ENCODE measurements around the gene JARID2. TPM values are rescaled to one million over a fixed set of nuclear protein-coding genes. Genes with fewer than 3 reads are reported as not detected.

JARID2 gene
- total RNA-seq, 1 experiment from 2014 or later: 23.6 TPM

DNA sequence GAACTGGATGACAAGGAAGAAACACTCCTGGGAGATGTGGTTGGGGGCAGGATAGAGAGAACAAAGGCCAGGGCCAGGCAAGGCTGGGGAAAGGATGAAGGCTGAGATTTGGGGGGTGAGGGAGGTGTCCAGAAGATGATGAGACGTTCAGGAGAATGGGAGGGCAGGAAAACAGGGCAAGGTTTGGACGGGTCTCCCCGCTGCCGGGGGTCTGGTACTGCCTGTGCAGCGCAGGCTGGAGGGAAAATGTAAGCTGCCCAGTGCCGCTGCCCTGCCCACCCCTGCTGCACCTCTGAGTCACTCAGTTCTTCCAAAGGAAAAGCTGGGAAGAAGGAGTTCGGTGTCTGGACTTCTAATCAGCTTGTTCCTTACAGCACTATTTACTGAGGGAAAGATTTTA, 286.1 kb downstream of the JARID2 start:
- ATAC-seq: no peak
- H3K27me3 ChIP-seq (ENCODE audit: insufficient read depth, low read length): no peaks in the 10 kb centered on the region
- no peaks in the 10 kb centered on the region for H3K4me1 ChIP-seq (ENCODE audit: control insufficient read depth in 1 of 2, insufficient read depth in 2 of 2, low read length in 2 of 2)
- H3K9ac ChIP-seq (ENCODE audit: low read length): no peak overlapping the region
- no peak overlapping the region for H3K4me2 ChIP-seq (ENCODE audit: low read length)
- H2AFZ ChIP-seq (ENCODE audit: low read depth, low read length, poor library complexity, severe bottlenecking): no peak overlapping the region
- no peaks in the 10 kb centered on the region for H3K9me3 ChIP-seq (ENCODE audit: control insufficient read depth in 1 of 2, insufficient read depth in 1 of 2, low read depth in 1 of 2, low read length in 2 of 2)
- no peaks in the 10 kb centered on the region for H3K9me2 ChIP-seq (ENCODE audit: insufficient read depth)
- intact Hi-C loops (cut with micrococcal nuclease): no loop called here
- H4K20me1 ChIP-seq (ENCODE audit: insufficient read depth): no peaks in the 10 kb centered on the region
- ChIA-PET POLR2A (no interaction called here), CTCF (no interaction called here), RAD21 (ENCODE audit: low non-redundant PET in 1 of 2, low total read pairs in 2 of 2, uncharacterized antibody in 2 of 2, unreplicated experiment in 2 of 2) (no interaction called here)
- no peaks in the 10 kb centered on the region for H3K36me3 ChIP-seq (ENCODE audit: control insufficient read depth in 1 of 2, insufficient read depth in 2 of 2, low read length in 2 of 2)
- no peak overlapping the region for H3K27ac ChIP-seq (ENCODE audit: low read depth, low read length)
- BruUV-seq (replicated peaks): no TSS peak
- H3K4me3 ChIP-seq (replicated peaks in 1 of 2; ENCODE audit: low read depth in 1 of 2, low read length in 2 of 2): no peak overlapping the region
- TF ChIP-seq, protein P1, sequence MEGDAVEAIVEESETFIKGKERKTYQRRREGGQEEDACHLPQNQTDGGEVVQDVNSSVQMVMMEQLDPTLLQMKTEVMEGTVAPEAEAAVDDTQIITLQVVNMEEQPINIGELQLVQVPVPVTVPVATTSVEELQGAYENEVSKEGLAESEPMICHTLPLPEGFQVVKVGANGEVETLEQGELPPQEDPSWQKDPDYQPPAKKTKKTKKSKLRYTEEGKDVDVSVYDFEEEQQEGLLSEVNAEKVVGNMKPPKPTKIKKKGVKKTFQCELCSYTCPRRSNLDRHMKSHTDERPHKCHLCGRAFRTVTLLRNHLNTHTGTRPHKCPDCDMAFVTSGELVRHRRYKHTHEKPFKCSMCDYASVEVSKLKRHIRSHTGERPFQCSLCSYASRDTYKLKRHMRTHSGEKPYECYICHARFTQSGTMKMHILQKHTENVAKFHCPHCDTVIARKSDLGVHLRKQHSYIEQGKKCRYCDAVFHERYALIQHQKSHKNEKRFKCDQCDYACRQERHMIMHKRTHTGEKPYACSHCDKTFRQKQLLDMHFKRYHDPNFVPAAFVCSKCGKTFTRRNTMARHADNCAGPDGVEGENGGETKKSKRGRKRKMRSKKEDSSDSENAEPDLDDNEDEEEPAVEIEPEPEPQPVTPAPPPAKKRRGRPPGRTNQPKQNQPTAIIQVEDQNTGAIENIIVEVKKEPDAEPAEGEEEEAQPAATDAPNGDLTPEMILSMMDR (IDR thresholded peaks at IDR 0.05 in 2 of 3, conservative IDR thresholded peaks at IDR 0.05 in 1 of 3; ENCODE audit: borderline replicate concordance in 1 of 3, insufficient read depth in 1 of 3, low read depth in 2 of 3, low read length in 2 of 3): no peak
- TF ChIP-seq ZNF274 (IDR thresholded peaks at IDR 0.05; ENCODE audit: low read depth, low read length): no peak
- TF ChIP-seq JUND (IDR thresholded peaks at IDR 0.05): no peak
- TF ChIP-seq CBX3 (IDR thresholded peaks at IDR 0.05; ENCODE audit: low read depth): no peak
- TF ChIP-seq CEBPB (IDR thresholded peaks at IDR 0.05; ENCODE audit: low read depth): no peak
- TF ChIP-seq, protein P2, sequence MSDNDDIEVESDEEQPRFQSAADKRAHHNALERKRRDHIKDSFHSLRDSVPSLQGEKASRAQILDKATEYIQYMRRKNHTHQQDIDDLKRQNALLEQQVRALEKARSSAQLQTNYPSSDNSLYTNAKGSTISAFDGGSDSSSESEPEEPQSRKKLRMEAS (IDR thresholded peaks at IDR 0.05): no peak
- TF ChIP-seq EGR1 (IDR thresholded peaks at IDR 0.05; ENCODE audit: low read depth): no peak
- TF ChIP-seq, protein P3, sequence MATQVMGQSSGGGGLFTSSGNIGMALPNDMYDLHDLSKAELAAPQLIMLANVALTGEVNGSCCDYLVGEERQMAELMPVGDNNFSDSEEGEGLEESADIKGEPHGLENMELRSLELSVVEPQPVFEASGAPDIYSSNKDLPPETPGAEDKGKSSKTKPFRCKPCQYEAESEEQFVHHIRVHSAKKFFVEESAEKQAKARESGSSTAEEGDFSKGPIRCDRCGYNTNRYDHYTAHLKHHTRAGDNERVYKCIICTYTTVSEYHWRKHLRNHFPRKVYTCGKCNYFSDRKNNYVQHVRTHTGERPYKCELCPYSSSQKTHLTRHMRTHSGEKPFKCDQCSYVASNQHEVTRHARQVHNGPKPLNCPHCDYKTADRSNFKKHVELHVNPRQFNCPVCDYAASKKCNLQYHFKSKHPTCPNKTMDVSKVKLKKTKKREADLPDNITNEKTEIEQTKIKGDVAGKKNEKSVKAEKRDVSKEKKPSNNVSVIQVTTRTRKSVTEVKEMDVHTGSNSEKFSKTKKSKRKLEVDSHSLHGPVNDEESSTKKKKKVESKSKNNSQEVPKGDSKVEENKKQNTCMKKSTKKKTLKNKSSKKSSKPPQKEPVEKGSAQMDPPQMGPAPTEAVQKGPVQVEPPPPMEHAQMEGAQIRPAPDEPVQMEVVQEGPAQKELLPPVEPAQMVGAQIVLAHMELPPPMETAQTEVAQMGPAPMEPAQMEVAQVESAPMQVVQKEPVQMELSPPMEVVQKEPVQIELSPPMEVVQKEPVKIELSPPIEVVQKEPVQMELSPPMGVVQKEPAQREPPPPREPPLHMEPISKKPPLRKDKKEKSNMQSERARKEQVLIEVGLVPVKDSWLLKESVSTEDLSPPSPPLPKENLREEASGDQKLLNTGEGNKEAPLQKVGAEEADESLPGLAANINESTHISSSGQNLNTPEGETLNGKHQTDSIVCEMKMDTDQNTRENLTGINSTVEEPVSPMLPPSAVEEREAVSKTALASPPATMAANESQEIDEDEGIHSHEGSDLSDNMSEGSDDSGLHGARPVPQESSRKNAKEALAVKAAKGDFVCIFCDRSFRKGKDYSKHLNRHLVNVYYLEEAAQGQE (IDR thresholded peaks at IDR 0.05; ENCODE audit: low read depth): no peak
- no peak for TF ChIP-seq RAD21 (IDR thresholded peaks at IDR 0.05; ENCODE audit: low read depth)
- no peak for TF ChIP-seq EZH2phosphoT487 (IDR thresholded peaks at IDR 0.05; ENCODE audit: borderline replicate concordance)
- TF ChIP-seq SIN3A (IDR thresholded peaks at IDR 0.05; ENCODE audit: low read depth): no peak
- TF ChIP-seq POLR2A (IDR thresholded peaks at IDR 0.05; ENCODE audit: borderline replicate concordance, extremely low read depth, insufficient read depth, insufficient read length): no peak
- TF ChIP-seq TCF7L2 (IDR thresholded peaks at IDR 0.05; ENCODE audit: borderline replicate concordance, extremely low read depth, insufficient read depth, insufficient read length): no peak
- no peak for TF ChIP-seq EZH2 (IDR thresholded peaks at IDR 0.05)
- TF ChIP-seq ZFX (IDR thresholded peaks at IDR 0.05): no peak
- no peak for TF ChIP-seq YY1 (IDR thresholded peaks at IDR 0.05; ENCODE audit: extremely low read depth, insufficient replicate concordance, low read depth, low read length)
- no peak for TF ChIP-seq SRF (IDR thresholded peaks at IDR 0.05; ENCODE audit: low read depth)
- TF ChIP-seq, protein P4, sequence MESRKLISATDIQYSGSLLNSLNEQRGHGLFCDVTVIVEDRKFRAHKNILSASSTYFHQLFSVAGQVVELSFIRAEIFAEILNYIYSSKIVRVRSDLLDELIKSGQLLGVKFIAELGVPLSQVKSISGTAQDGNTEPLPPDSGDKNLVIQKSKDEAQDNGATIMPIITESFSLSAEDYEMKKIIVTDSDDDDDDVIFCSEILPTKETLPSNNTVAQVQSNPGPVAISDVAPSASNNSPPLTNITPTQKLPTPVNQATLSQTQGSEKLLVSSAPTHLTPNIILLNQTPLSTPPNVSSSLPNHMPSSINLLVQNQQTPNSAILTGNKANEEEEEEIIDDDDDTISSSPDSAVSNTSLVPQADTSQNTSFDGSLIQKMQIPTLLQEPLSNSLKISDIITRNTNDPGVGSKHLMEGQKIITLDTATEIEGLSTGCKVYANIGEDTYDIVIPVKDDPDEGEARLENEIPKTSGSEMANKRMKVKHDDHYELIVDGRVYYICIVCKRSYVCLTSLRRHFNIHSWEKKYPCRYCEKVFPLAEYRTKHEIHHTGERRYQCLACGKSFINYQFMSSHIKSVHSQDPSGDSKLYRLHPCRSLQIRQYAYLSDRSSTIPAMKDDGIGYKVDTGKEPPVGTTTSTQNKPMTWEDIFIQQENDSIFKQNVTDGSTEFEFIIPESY (IDR thresholded peaks at IDR 0.05; ENCODE audit: extremely low read depth, insufficient replicate concordance, low read length): no peak
- TF ChIP-seq POLR2AphosphoS5 (IDR thresholded peaks at IDR 0.05; ENCODE audit: low read depth, low read length): no peak
- DNase-seq (ENCODE audit: low read depth, low spot score): no peak
- no peaks in the 10 kb centered on the region for H3K79me2 ChIP-seq (ENCODE audit: insufficient read depth, low read length)
